Measurements from ENCODE around the gene DGKI.

DNA sequence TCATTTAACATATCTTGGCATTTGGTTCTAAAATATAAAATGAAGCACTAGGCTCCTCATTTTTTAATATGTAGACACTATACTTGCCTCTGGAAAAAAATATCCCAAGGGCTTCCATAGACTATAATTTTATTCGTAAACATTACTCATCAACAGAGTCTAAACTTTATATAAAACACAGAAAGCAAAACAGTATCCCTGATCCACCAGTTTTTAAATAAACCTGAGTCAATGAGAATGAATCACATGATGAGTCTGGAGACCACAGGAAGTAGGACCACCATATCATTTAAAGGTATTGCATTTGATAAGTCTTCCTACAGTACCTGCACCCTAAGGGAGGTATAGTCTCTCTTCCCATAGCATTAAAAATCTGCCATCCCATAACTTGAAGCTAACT is 228.0 kb downstream of the DGKI start:
- TF ChIP-seq, protein P1, sequence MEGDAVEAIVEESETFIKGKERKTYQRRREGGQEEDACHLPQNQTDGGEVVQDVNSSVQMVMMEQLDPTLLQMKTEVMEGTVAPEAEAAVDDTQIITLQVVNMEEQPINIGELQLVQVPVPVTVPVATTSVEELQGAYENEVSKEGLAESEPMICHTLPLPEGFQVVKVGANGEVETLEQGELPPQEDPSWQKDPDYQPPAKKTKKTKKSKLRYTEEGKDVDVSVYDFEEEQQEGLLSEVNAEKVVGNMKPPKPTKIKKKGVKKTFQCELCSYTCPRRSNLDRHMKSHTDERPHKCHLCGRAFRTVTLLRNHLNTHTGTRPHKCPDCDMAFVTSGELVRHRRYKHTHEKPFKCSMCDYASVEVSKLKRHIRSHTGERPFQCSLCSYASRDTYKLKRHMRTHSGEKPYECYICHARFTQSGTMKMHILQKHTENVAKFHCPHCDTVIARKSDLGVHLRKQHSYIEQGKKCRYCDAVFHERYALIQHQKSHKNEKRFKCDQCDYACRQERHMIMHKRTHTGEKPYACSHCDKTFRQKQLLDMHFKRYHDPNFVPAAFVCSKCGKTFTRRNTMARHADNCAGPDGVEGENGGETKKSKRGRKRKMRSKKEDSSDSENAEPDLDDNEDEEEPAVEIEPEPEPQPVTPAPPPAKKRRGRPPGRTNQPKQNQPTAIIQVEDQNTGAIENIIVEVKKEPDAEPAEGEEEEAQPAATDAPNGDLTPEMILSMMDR (IDR thresholded peaks at IDR 0.05), result no peak
- TF ChIP-seq POLR2A (IDR thresholded peaks at IDR 0.05), result no peak
